MM.1S (cell line): Measurements from ENCODE around the gene VPS33B.
"Not testable (repeated sequence)": the region's sequence is repeated elsewhere in the genome, so short reads cannot be mapped to it uniquely, and the experiment has no call there.

Source experiments
- DNase-seq: peaks from one replicate; pipeline ENCODE4 v3.0.0-alpha.2; 2015
- H2AFZ ChIP-seq: fragments of 300-600 bp; sonication (generic); 2 replicates; pipeline ENCODE4 v1.6.0; 2016; ENCODE audit warnings: antibody characterized with exemption, low read length
- H3F3A ChIP-seq: fragments of 300-600 bp; sonication (generic); 2 replicates; pipeline ENCODE4 v1.6.1; 2016; ENCODE audit warnings: mild to moderate bottlenecking, antibody characterized with exemption, low read length, moderate library complexity, mixed read lengths; ENCODE audit not compliant: insufficient read depth
- H3K27ac ChIP-seq: fragments of 300-600 bp; sonication (generic); 2 replicates; pipeline ENCODE4 v1.5.1; 2016; ENCODE audit warnings: mild to moderate bottlenecking, low read length
- H3K27me3 ChIP-seq: fragments of 300-600 bp; sonication (generic); replicated peaks from 2 replicates; pipeline ENCODE4 v1.6.0; 2016; ENCODE audit warnings: low read length; ENCODE audit not compliant: insufficient read depth
- H3K36me3 ChIP-seq: fragments of 300-600 bp; sonication (generic); replicated peaks from 2 replicates; pipeline ENCODE4 v1.6.1; 2016; ENCODE audit warnings: mild to moderate bottlenecking, low read length, mixed read lengths; ENCODE audit not compliant: insufficient read depth
- H3K4me1 ChIP-seq: fragments of 300-600 bp; sonication (generic); 2 replicates; pipeline ENCODE4 v1.6.1; 2016; ENCODE audit warnings: low read length, mixed read lengths
- H3K4me2 ChIP-seq: fragments of 300-600 bp; sonication (generic); 2 replicates; pipeline ENCODE4 v1.6.0; 2016; ENCODE audit warnings: low read depth, low read length
- H3K4me3 ChIP-seq: fragments of 300-600 bp; sonication (generic); 2 replicates; pipeline ENCODE4 v1.5.1; 2016; ENCODE audit warnings: low read length, mixed read lengths
- H3K79me2 ChIP-seq: fragments of 300-600 bp; sonication (generic); 2 replicates; pipeline ENCODE4 v1.6.1; 2016; ENCODE audit warnings: mixed run types, low read length, mixed read lengths
- H3K9ac ChIP-seq: fragments of 300-600 bp; sonication (generic); 2 replicates; pipeline ENCODE4 v1.6.1; 2016; ENCODE audit warnings: low read length, mixed read lengths
- H3K9me2 ChIP-seq: fragments of 300-600 bp; sonication (generic); replicated peaks from 2 replicates; pipeline ENCODE4 v1.6.1; 2016; ENCODE audit warnings: mild to moderate bottlenecking, low read length, mixed read lengths; ENCODE audit not compliant: insufficient read depth
- H3K9me3 ChIP-seq: fragments of 300-600 bp; sonication (generic); replicated peaks from 2 replicates; pipeline ENCODE4 v1.6.1; 2016; ENCODE audit warnings: mild to moderate bottlenecking, low read length, mixed read lengths; ENCODE audit not compliant: insufficient read depth
- H4K20me1 ChIP-seq: fragments of 300-600 bp; sonication (generic); 2 replicates; pipeline ENCODE4 v1.6.1; 2016; ENCODE audit warnings: mild to moderate bottlenecking, low read length, moderate library complexity, mixed read lengths; ENCODE audit not compliant: insufficient read depth
- CTCF ChIP-seq: fragments of 300-600 bp; sonication (generic); IDR thresholded peaks from 2 replicates; pipeline ENCODE4 v1.5.1; 2016; ENCODE audit warnings: antibody characterized with exemption, low read length, mixed read lengths
- EZH2 ChIP-seq: fragments of 300-600 bp; sonication (generic); optimal IDR thresholded peaks from 2 replicates; pipeline ENCODE3; 2017; ENCODE audit warnings: low read depth, mild to moderate bottlenecking, antibody characterized with exemption, low read length, mixed read lengths
- EZH2phosphoT487 ChIP-seq: fragments of 300-600 bp; sonication (generic); IDR thresholded peaks from 2 replicates; pipeline ENCODE4 v1.6.1; 2018; ENCODE audit warnings: antibody characterized with exemption, low read length

Gene VPS33B

GRCh38 chr15:91047545-91048199 lies 25.3 kb upstream of the VPS33B start:
- Histone ChIP-seq H3K27me3 (no peaks in the 10 kb centered on the region), H3F3A (peaks cover 11% of the 10 kb centered on the region; the same call in 1 of the 2 replicates), H3K4me2 (peak overlapping the region; percentile 35), H2AFZ (no peak overlapping the region), H3K9ac (no peak overlapping the region), H3K36me3 (no peaks in the 10 kb centered on the region), H3K4me3 (no peak overlapping the region), H3K79me2 (no peaks in the 10 kb centered on the region), H3K9me2 (no peaks in the 10 kb centered on the region), H4K20me1 (no peaks in the 10 kb centered on the region), H3K9me3 (no peaks in the 10 kb centered on the region), H3K27ac (peak overlapping the region; percentile 37; the same call in 1 of the 2 replicates), H3K4me1 (peaks cover 17% of the 10 kb centered on the region)
- DNase-seq, result peak; percentile 87
- TF ChIP-seq EZH2phosphoT487, result no peak
- TF ChIP-seq EZH2, result no peak
- TF ChIP-seq CTCF, result no peak

- H3K27me3 ChIP-seq, H3K79me2 ChIP-seq, H2AFZ ChIP-seq, H4K20me1 ChIP-seq, H3K9me2 ChIP-seq, H3K36me3 ChIP-seq, DNase-seq, H3K4me2 ChIP-seq, H3K4me3 ChIP-seq, H3K27ac ChIP-seq, H3K9me3 ChIP-seq, H3K9ac ChIP-seq: not testable (repeated sequence)
- peaks cover 17% of the 10 kb centered on the region for H3K4me1 ChIP-seq
- H3F3A ChIP-seq, result peaks cover 11% of the 10 kb centered on the region; the same call in 1 of the 2 replicates
These were observed 23.7 kb upstream of the VPS33B start for GRCh38 chr15:91046056-91046455.

DNA sequence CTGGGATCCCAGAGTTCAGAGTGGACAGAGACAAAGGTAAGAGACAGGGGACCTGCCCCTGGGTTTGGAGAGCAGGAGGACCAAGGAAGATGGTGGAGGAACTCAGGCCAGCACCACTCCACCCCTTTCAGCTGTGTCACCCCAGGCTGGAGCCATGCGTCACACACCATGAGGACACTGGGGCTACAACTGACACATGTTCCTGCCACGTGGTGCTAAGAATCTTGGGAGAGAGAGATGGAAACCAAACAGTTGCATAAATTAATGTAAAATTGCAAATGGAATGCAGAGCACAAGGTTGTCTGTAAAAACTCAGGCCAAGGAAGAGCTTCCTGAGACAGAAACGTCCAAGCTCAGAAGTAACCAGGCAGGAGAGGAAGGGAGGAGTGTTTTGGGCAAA lies 22.7 kb upstream of the VPS33B start:
- peaks cover 11% of the 10 kb centered on the region; the same call in 1 of the 2 replicates for H3F3A ChIP-seq
- H3K36me3 ChIP-seq, result no peaks in the 10 kb centered on the region
- no peaks in the 10 kb centered on the region for H3K9me3 ChIP-seq
- no peaks in the 10 kb centered on the region for H3K9me2 ChIP-seq
- no peak for TF ChIP-seq CTCF
- TF ChIP-seq EZH2phosphoT487, result no peak
- no peak for TF ChIP-seq EZH2
- DNase-seq, result no peak
- H3K79me2 ChIP-seq, result no peaks in the 10 kb centered on the region
- no peak overlapping the region for H3K4me3 ChIP-seq
- no peaks in the 10 kb centered on the region for H4K20me1 ChIP-seq
- no peak overlapping the region for H3K27ac ChIP-seq
- H3K4me1 ChIP-seq, result peaks cover 17% of the 10 kb centered on the region
- H3K9ac ChIP-seq, result no peak overlapping the region
- H3K27me3 ChIP-seq, result no peaks in the 10 kb centered on the region
- no peak overlapping the region for H3K4me2 ChIP-seq
- H2AFZ ChIP-seq, result 0 out of 2 replicates have a peak overlapping the region, but pooled peaks have one; percentile 51

DNA sequence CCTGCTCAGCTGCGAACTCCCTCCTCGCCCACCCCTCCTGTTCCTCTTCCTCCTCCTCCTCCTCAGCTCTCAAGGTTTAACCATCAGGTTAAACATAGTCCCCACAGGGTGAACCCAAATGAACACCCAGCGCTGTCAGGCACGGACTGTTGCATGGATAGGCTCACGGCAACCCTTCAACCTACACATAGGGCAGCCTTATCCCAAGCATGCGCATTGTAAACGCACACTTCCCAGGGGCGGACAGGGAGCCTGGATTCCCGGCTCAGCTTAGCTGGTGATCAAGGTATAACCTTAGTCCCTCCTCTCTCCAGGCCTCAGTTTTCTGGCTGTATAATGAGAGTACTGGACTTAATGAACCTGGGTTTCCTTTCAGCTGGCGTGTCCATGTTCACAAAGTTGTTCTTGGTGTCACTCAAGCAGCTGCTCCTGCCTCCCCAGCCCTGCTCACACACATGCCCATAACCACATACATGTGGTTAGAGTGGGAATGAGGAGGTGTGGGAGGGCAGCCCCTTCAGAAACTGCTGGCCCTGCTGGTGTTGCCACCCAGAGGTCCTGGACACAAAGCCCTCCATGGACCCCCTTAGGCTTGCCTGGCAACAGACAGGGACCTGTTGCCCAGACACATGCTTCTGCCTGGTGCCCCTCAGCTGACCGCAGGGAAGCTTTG lies 20.9 kb upstream of the VPS33B start:
- Histone ChIP-seq H3K36me3 (no peaks in the 10 kb centered on the region), H3K27ac (no peak overlapping the region), H3K9me2 (no peaks in the 10 kb centered on the region), H3K9me3 (no peaks in the 10 kb centered on the region), H3K4me1 (peaks cover 10% of the 10 kb centered on the region), H4K20me1 (no peaks in the 10 kb centered on the region), H3K4me3 (no peak overlapping the region), H3K79me2 (no peaks in the 10 kb centered on the region), H2AFZ (no peak overlapping the region), H3F3A (peaks cover 7% of the 10 kb centered on the region; the same call in 1 of the 2 replicates), H3K27me3 (no peaks in the 10 kb centered on the region), H3K9ac (no peak overlapping the region), H3K4me2 (no peak overlapping the region)
- no peak for DNase-seq
- TF ChIP-seq EZH2, result no peak
- TF ChIP-seq EZH2phosphoT487, result no peak
- no peak for TF ChIP-seq CTCF
